Smooth muscle cell (in vitro differentiated cells): Measurements from ENCODE around the gene PHF23. TPM values are rescaled to one million over a fixed set of nuclear protein-coding genes. Genes with fewer than 3 reads are reported as not detected.

Experiments used
- DNase-seq: peaks from one replicate; lab custom pipeline; 2025; ENCODE audit not compliant: unreplicated experiment; lab: John Stamatoyannopoulos, UW
- H2AFZ ChIP-seq: fragments of 200-600 bp; sonication (generic); 2 replicates; pipeline ENCODE4 v1.6.0; 2016; ENCODE audit warnings: antibody characterized with exemption, low read depth, mild to moderate bottlenecking
- H3F3A ChIP-seq: fragments of 200-600 bp; sonication (generic); 2 replicates; pipeline ENCODE4 v1.6.0; 2017; ENCODE audit warnings: antibody characterized with exemption, low read depth
- H3K27ac ChIP-seq: fragments of 200-600 bp; sonication (generic); 2 replicates; pipeline ENCODE4 v1.5.1; 2016; ENCODE audit warnings: low read depth, mild to moderate bottlenecking
- H3K27me3 ChIP-seq: fragments of 200-600 bp; sonication (generic); 2 replicates; pipeline ENCODE4 v1.6.1; 2016; ENCODE audit warnings: low read depth, mild to moderate bottlenecking
- H3K36me3 ChIP-seq: fragments of 200-600 bp; sonication (generic); 2 replicates; pipeline ENCODE4 v1.5.1; 2016; ENCODE audit warnings: low read depth
- H3K4me1 ChIP-seq: fragments of 200-600 bp; sonication (generic); 2 replicates; pipeline ENCODE4 v1.5.1; 2016; ENCODE audit warnings: low read depth
- H3K4me2 ChIP-seq: fragments of 200-600 bp; sonication (generic); 2 replicates; pipeline ENCODE4 v1.6.0; 2016; ENCODE audit warnings: mild to moderate bottlenecking
- H3K4me3 ChIP-seq: fragments of 200-600 bp; sonication (generic); 2 replicates; pipeline ENCODE4 v1.5.1; 2016; ENCODE audit warnings: mild to moderate bottlenecking
- H3K79me2 ChIP-seq: fragments of 200-600 bp; sonication (generic); 2 replicates; pipeline ENCODE4 v1.6.0; 2016; ENCODE audit warnings: low read depth, mild to moderate bottlenecking
- H3K9ac ChIP-seq: fragments of 200-600 bp; sonication (generic); 2 replicates; pipeline ENCODE4 v1.6.0; 2016; ENCODE audit warnings: low read depth
- H3K9me3 ChIP-seq: fragments of 200-600 bp; sonication (generic); replicated peaks from 2 replicates; pipeline ENCODE4 v1.5.1; 2016; ENCODE audit warnings: low read depth
- H4K20me1 ChIP-seq: fragments of 200-600 bp; sonication (generic); 2 replicates; pipeline ENCODE4 v1.6.0; 2016; ENCODE audit warnings: low read depth
- WGBS: methylation state at CpG from one replicate; pipeline ENCODE4 v1.1.7; 2016; ENCODE audit warnings: low lambda C conversion rate; 5-methylcytosine and 5-hydroxymethylcytosine counted together
- polyA plus RNA-seq: library from polyadenylated mRNA; unstranded; fragments of >200 nt; fragmentation: Nextera tagmentation; extraction: Ambion mirVana; gene quantifications from 2 replicates; pipeline ENCODE4 v1.2.1, GENCODE V29; 2016
- total RNA-seq: library from RNA; depleted of rRNA; stranded (reverse); fragments of >200 nt; gene quantifications from 2 replicates; pipeline ENCODE4 v1.2.3, GENCODE V29; 2014
- TF ChIP-seq, protein P1 (sequence below): fragments of 200-600 bp; sonication (generic); IDR thresholded peaks from 2 replicates; pipeline ENCODE4 v1.5.1; 2017; ENCODE audit warnings: borderline replicate concordance, mild to moderate bottlenecking, antibody characterized with exemption; ENCODE audit not compliant: insufficient read depth, poor library complexity, severe bottlenecking

Gene PHF23
- total and polyA plus RNA-seq, 2 experiments from 2014 or later, result 33.8 to 48.5 TPM

DNA sequence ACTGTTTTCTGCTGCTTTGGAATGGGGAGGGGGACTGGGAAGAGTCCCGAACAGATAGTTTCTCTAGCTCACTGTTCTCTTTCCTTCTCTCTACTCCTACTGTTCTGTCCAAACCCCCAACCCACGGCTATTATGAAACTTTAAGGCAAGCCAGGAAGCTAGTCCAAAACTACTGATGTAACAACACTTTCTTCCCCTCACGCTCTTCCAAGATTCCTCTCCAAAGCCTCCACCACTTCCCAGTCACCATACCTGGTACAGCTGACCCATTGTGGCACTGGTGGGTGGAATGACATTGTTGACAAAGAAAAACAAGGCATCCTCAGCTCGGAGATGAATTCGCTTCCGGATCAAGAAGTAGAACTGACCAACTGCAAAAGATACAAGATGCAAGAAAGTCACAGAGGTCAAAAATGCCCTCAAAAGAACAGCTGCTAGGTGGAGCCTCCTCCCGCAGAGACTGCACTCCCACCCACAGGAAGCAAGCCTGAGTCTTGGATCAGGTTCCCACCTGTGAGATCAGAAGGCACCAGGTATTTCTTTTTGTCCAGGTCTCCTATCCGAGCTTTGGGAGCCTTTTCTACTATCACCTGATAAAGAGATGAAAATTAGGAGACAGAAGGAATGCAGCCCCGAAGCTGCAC is 2.0 kb upstream of the PHF23 start:
- Histone ChIP-seq H3K36me3 (no peaks in the 10 kb centered on the region), H3K4me3 (peak overlapping the region; percentile 82), H3K9me3 (no peaks in the 10 kb centered on the region), H4K20me1 (peaks cover 15% of the 10 kb centered on the region), H3K27me3 (no peaks in the 10 kb centered on the region), H3K27ac (peak overlapping the region; percentile 95), H3K9ac (peak overlapping the region; percentile 99), H3K4me2 (peak overlapping the region; percentile 84), H2AFZ (no peak overlapping the region), H3K79me2 (peaks cover 54% of the 10 kb centered on the region), H3K4me1 (peaks cover 26% of the 10 kb centered on the region), H3F3A (peaks cover 38% of the 10 kb centered on the region)
- WGBS, result 59% methylated on average over 9 of the region's 9 CpGs
- TF ChIP-seq, protein P1, sequence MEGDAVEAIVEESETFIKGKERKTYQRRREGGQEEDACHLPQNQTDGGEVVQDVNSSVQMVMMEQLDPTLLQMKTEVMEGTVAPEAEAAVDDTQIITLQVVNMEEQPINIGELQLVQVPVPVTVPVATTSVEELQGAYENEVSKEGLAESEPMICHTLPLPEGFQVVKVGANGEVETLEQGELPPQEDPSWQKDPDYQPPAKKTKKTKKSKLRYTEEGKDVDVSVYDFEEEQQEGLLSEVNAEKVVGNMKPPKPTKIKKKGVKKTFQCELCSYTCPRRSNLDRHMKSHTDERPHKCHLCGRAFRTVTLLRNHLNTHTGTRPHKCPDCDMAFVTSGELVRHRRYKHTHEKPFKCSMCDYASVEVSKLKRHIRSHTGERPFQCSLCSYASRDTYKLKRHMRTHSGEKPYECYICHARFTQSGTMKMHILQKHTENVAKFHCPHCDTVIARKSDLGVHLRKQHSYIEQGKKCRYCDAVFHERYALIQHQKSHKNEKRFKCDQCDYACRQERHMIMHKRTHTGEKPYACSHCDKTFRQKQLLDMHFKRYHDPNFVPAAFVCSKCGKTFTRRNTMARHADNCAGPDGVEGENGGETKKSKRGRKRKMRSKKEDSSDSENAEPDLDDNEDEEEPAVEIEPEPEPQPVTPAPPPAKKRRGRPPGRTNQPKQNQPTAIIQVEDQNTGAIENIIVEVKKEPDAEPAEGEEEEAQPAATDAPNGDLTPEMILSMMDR, result no peak
- DNase-seq, result no peak

DNA sequence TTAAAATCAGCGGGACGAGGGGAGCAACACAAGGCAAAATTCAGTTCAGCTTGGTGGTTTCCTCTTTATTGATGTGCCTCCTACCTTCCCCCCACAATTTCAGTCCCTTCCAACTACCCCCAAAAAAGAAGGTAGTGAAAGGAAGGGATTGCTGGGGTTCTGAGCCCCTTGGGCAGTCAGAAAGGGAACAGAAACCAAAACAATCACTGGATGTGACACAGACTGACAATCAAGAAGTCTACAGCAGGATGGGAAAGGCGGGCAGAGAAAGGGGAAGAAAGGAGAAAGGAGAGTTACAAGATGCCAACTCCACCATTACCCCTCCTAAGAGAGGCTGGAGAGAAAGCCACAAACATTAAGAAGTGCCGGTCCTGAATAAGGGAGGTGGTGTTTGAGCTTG is 1.1 kb upstream of the PHF23 start:
- Histone ChIP-seq H3K4me2 (peak overlapping the region; percentile 84), H3F3A (peaks cover 44% of the 10 kb centered on the region), H3K79me2 (peaks cover 56% of the 10 kb centered on the region), H4K20me1 (peaks cover 20% of the 10 kb centered on the region), H2AFZ (no peak overlapping the region), H3K27me3 (no peaks in the 10 kb centered on the region), H3K9me3 (no peaks in the 10 kb centered on the region), H3K27ac (peak overlapping the region; percentile 95), H3K36me3 (no peaks in the 10 kb centered on the region), H3K4me1 (peaks cover 26% of the 10 kb centered on the region), H3K4me3 (peak overlapping the region; percentile 49), H3K9ac (peak overlapping the region; percentile 99)
- DNase-seq, result no peak
- TF ChIP-seq, protein P1, result no peak
- WGBS, result 84% methylated on average over 4 of the region's 4 CpGs

DNA sequence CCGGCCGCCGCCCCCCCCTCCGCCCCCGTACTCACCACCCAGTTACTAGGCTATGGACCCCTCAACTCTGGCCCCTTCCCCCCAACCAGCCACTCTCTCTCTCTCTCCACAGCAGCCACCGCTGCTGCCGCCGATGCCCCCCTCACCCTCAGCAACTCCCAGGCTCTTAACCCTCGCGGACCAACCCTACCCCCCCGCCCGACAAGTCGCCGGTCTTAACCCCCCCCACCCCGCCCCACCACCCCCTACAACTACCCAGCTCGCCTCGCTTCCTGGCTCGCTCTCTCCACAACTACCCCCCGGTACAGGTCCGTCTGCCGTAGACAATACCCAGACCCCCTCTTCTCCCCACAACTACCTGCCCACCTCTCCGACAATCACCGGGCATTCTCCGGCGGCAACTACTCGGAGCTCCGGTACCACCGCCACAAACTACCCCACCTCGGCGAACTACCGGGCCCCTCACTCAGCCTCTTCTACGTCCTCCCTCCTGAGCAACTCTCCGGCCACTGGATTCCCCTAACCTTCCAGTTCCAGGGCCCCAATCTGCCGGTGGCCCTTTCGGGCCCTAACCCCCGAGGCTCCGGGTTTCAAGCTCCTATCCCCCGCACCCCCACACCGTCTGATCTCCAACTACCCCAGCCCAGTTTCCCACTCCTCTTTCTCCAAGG is 702 bp downstream of the PHF23 start:
- no peak overlapping the region for H2AFZ ChIP-seq
- H3K4me3 ChIP-seq, result peak overlapping the region; percentile 98
- H3K4me2 ChIP-seq, result peak overlapping the region; percentile 91
- no peaks in the 10 kb centered on the region for H3K27me3 ChIP-seq
- H3K36me3 ChIP-seq, result no peaks in the 10 kb centered on the region
- H3K27ac ChIP-seq, result peak overlapping the region; percentile 74
- peaks cover 26% of the 10 kb centered on the region for H3K4me1 ChIP-seq
- no peaks in the 10 kb centered on the region for H3K9me3 ChIP-seq
- H3K9ac ChIP-seq, result peak overlapping the region; percentile 86
- under 1% methylated on average over 32 of the region's 39 CpGs for WGBS
- TF ChIP-seq, protein P1, result no peak
- peaks cover 66% of the 10 kb centered on the region for H3K79me2 ChIP-seq
- peaks cover 20% of the 10 kb centered on the region for H4K20me1 ChIP-seq
- no peak for DNase-seq
- H3F3A ChIP-seq, result peaks cover 52% of the 10 kb centered on the region
